K562 (cell line): Measurements from ENCODE around the gene PLA2G2C. TPM values are rescaled to one million over a fixed set of nuclear protein-coding genes. Genes with fewer than 3 reads are reported as not detected.

ENCODE experiments used
- BCOR ChIP-seq: fragments of 450-650 bp; IDR thresholded peaks from 2 replicates; pipeline ENCODE4 v1.6.1; 2016
- BHLHE40 ChIP-seq: IDR thresholded peaks from 2 replicates; pipeline ENCODE4 v1.6.1; 2011; ENCODE audit warnings: low read length, improper control_type of control experiment
- CBFA2T2 ChIP-seq: fragments of 450-650 bp; conservative IDR thresholded peaks from 2 replicates; pipeline ENCODE4 v1.6.1; 2017; ENCODE audit warnings: mild to moderate bottlenecking
- DPF2 ChIP-seq: fragments of 450-650 bp; IDR thresholded peaks from 2 replicates; pipeline ENCODE4 v1.6.1; 2016
- E2F3 ChIP-seq: fragments of 250-450 bp; sonication (Bioruptor Pico); IDR thresholded peaks from 2 replicates; pipeline ENCODE4 v1.4.0; 2020; ENCODE audit warnings: mild to moderate bottlenecking
- ELF4 ChIP-seq: fragments of 450-650 bp; formaldehyde crosslinking; IDR thresholded peaks from 2 replicates; pipeline ENCODE4 v1.4.0; 2022; ENCODE audit warnings: missing genetic modification characterization
- HBP1 ChIP-seq: fragments of 450-650 bp; formaldehyde crosslinking; IDR thresholded peaks from 2 replicates; pipeline ENCODE4 v1.4.0; 2022; ENCODE audit warnings: missing genetic modification characterization
- IRF9 ChIP-seq: fragments of 450-650 bp; IDR thresholded peaks from 2 replicates; pipeline ENCODE4 v1.6.1; 2016; ENCODE audit warnings: missing biosample characterization, missing genetic modification characterization
- MBD2 ChIP-seq: sonication (generic); IDR thresholded peaks from 2 replicates; pipeline ENCODE4 v1.6.1; 2016; ENCODE audit warnings: low read depth, borderline replicate concordance
- MEIS2 ChIP-seq: fragments of 450-650 bp; IDR thresholded peaks from 2 replicates; pipeline ENCODE4 v1.6.1; 2014; ENCODE audit warnings: mild to moderate bottlenecking; ENCODE audit not compliant: partially characterized antibody
- MIER1 ChIP-seq: fragments of 450-650 bp; IDR thresholded peaks from 2 replicates; pipeline ENCODE4 v1.6.1; 2016; ENCODE audit warnings: antibody characterized with exemption, mild to moderate bottlenecking, low read depth
- NBN ChIP-seq: fragments of 450-650 bp; IDR thresholded peaks from 2 replicates; pipeline ENCODE4 v1.6.1; 2016; ENCODE audit warnings: low read depth, mild to moderate bottlenecking
- PHF8 ChIP-seq: fragments of 200-600 bp; sonication (generic); IDR thresholded peaks from 2 replicates; pipeline ENCODE4 v1.6.1; 2012; ENCODE audit warnings: mixed run types, mild to moderate bottlenecking, inconsistent platforms, low read length, moderate library complexity, borderline replicate concordance
- RNF2 ChIP-seq: sonication (generic); IDR thresholded peaks from 2 replicates; pipeline ENCODE4 v1.6.1; 2016
- SAFB ChIP-seq: fragments of 200-400 bp; formaldehyde crosslinking; IDR thresholded peaks from 2 replicates; pipeline ENCODE4 v1.6.1; 2017; ENCODE audit warnings: low read depth, low read length, borderline replicate concordance
- SMARCA5 ChIP-seq: fragments of 450-650 bp; IDR thresholded peaks from 2 replicates; pipeline ENCODE4 v1.6.1; 2016
- SMARCB1 ChIP-seq: IDR thresholded peaks from 2 replicates; pipeline ENCODE4 v1.6.1; 2011; ENCODE audit warnings: improper control_type of control experiment, low read depth; ENCODE audit not compliant: insufficient read length
- SMARCE1 ChIP-seq: fragments of 450-650 bp; IDR thresholded peaks from 2 replicates; pipeline ENCODE4 v1.7.1; 2016; ENCODE audit warnings: mild to moderate bottlenecking
- SNIP1 ChIP-seq: fragments of 450-650 bp; IDR thresholded peaks from 2 replicates; pipeline ENCODE4 v1.7.1; 2017; ENCODE audit warnings: low read depth, mild to moderate bottlenecking
- SRSF9 ChIP-seq: fragments of 200-400 bp; formaldehyde crosslinking; IDR thresholded peaks from 2 replicates; pipeline ENCODE4 v1.6.1; 2017; ENCODE audit warnings: low read depth, low read length, borderline replicate concordance
- THRB ChIP-seq: fragments of 450-650 bp; formaldehyde crosslinking; conservative IDR thresholded peaks from 2 replicates; pipeline ENCODE4 v1.4.0; 2022; ENCODE audit warnings: mild to moderate bottlenecking, missing genetic modification characterization
- TOE1 ChIP-seq, 2 experiments: fragments of 450-650 bp in 1 of 2; sonication (generic) in 1 of 2; formaldehyde crosslinking in 1 of 2; IDR thresholded peaks; 2 replicates each; pipeline versions ENCODE4 v1.7.1 to v1.8.0; 2016 to 2022; ENCODE audit warnings: borderline replicate concordance in 2 of 2, mild to moderate bottlenecking in 2 of 2, antibody characterized with exemption in 1 of 2, inconsistent platforms in 1 of 2, low read depth in 1 of 2, missing genetic modification reagents in 1 of 2, moderate library complexity in 1 of 2
- TRIM24 ChIP-seq, 2 experiments: fragments of 450-650 bp; IDR thresholded peaks; 2 replicates each; pipeline ENCODE4 v1.6.1; 2016
- ZC3H8 ChIP-seq: fragments of 450-650 bp; IDR thresholded peaks from 2 replicates; pipeline ENCODE4 v1.6.1; 2017
- ZFX ChIP-seq: sonication (generic); formaldehyde crosslinking; IDR thresholded peaks from 2 replicates; pipeline ENCODE4 v1.8.0; 2022; ENCODE audit warnings: mild to moderate bottlenecking, missing genetic modification reagents, moderate library complexity
- ZNF124 ChIP-seq: sonication (generic); formaldehyde crosslinking; IDR thresholded peaks from 2 replicates; pipeline ENCODE4 v1.8.1; 2022; ENCODE audit warnings: missing genetic modification reagents
- ZNF134 ChIP-seq: fragments of 250-450 bp; sonication (Bioruptor Pico); conservative IDR thresholded peaks from 2 replicates; pipeline ENCODE4 v1.4.0; 2020
- ZNF274 ChIP-seq: IDR thresholded peaks from 2 replicates; pipeline ENCODE4 v1.6.1; 2011; ENCODE audit warnings: low read depth, mild to moderate bottlenecking, low read length, moderate library complexity, borderline replicate concordance
- ZNF57 ChIP-seq: fragments of 450-650 bp; formaldehyde crosslinking; IDR thresholded peaks from 2 replicates; pipeline ENCODE4 v1.4.0; 2020; ENCODE audit warnings: mild to moderate bottlenecking, moderate library complexity
- polyA plus RNA-seq, 8 experiments: library from polyadenylated mRNA; depleted of rRNA in 4 of 8; stranded (reverse) in 5 of 8; unstranded in 3 of 8; fragments of >200 nt; fragmentation: Nextera tagmentation in 2 of 8; fragmentation: Illumina TruSeq in 1 of 8; extraction: Ambion mirVana in 2 of 8; extraction: Trizol in 1 of 8; gene quantifications; 2 replicates each; pipeline versions ENCODE4 v1.2.1 to v1.2.3, GENCODE V29; 2011 to 2014; ENCODE audit warnings: inconsistent platforms in 1 of 8, missing spikeins in 1 of 8
- total RNA-seq, 7 experiments: library from RNA; depleted of rRNA in 6 of 7; stranded (reverse); fragments of >200 nt in 6 of 7; fragmentation: Illumina TruSeq in 2 of 7; extraction: Trizol in 2 of 7; gene quantifications; 2 replicates each; pipeline versions ENCODE4 v1.2.1 to v1.2.3, GENCODE V29; 2011 to 2021; ENCODE audit warnings: low replicate concordance in 1 of 7

Gene PLA2G2C
- total and polyA plus RNA-seq, 9 of the 15 experiments (the other 6 are each of a cell fraction or from before 2014, with no cell fraction given): 0.14 to 0.49 (median 0.21) TPM

GRCh38 chr1:20179371-20180128 is 6.8 kb downstream of the PLA2G2C start (continued):
- TF ChIP-seq SRSF9 (no peak), BHLHE40 (no peak), HBP1 (CRISPR knock-in tag) (peak; percentile 74), TRIM24 (IDR thresholded peaks at IDR 0.05) (peak; percentile 74 to 80), ZNF134 (CRISPR knock-in tag) (no peak), E2F3 (no peak), SMARCB1 (no peak), ZFX (CRISPR knock-in tag) (no peak), IRF9 (tag) (no peak), ZNF274 (no peak), SMARCA5 (0 out of 2 replicates have a peak, but pooled peaks have one; percentile 15), THRB (peak; percentile 35; the same call in 1 of the 2 replicates), CBFA2T2 (no peak), DPF2 (0 out of 2 replicates have a peak, but pooled peaks have one; percentile 51), MIER1 (0 out of 2 replicates have a peak, but pooled peaks have one; percentile 32), ZNF57 (CRISPR knock-in tag) (no peak), NBN (peak; percentile 48; the same call in 1 of the 2 replicates), BCOR (0 out of 2 replicates have a peak, but pooled peaks have one; percentile 17), TOE1 (IDR thresholded peaks at IDR 0.05; ENCODE audit: borderline replicate concordance) (0 out of 2 replicates have a peak, but pooled peaks have one; percentile 49), TOE1 (CRISPR knock-in tag; IDR thresholded peaks at IDR 0.05; ENCODE audit: borderline replicate concordance, low read depth) (no peak), ELF4 (CRISPR knock-in tag) (peak; percentile 39; the same call in 1 of the 2 replicates), SNIP1 (0 out of 2 replicates have a peak, but pooled peaks have one; percentile 30), MEIS2 (no peak), SAFB (no peak), RNF2 (no peak), ZC3H8 (0 out of 2 replicates have a peak, but pooled peaks have one; percentile 31), MBD2 (no peak), SMARCE1 (no peak), ZNF124 (CRISPR knock-in tag) (no peak), PHF8 (no peak)
